PC-3 (cell line): ENCODE measurements around the gene DLG2.

Source experiments
- EZH2 ChIP-seq: fragments of 300-600 bp; sonication (generic); IDR thresholded peaks from one replicate; pipeline ENCODE4 v1.6.1; 2017; ENCODE audit warnings: antibody characterized with exemption, mild to moderate bottlenecking, low read length; ENCODE audit not compliant: unreplicated experiment
- TF ChIP-seq, protein P1 (sequence below): fragments of 300-600 bp; sonication (generic); conservative IDR thresholded peaks from 2 replicates; pipeline ENCODE4 v1.5.1; 2017; ENCODE audit warnings: antibody characterized with exemption, low read depth, mild to moderate bottlenecking, low read length

DNA sequence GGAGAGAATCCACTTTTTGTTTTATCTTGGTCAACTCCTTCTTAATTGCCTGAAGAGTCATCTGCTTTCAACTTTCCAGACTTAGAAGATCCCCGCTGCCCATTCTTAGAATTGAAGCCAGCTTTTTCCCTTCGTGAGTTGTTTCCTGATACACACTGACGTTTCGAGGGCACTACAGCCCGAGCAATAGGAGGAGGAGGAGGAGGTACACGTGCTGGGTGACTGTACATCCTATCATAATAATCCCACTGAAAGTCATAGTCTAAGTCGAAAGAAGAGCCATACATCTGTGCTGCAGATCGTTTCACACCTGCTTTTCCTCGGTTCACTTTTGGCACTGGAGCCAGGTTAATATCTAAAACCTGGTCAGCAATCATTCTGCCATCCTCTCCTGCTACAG, 606.1 kb downstream of the DLG2 start:
- TF ChIP-seq, protein P1, sequence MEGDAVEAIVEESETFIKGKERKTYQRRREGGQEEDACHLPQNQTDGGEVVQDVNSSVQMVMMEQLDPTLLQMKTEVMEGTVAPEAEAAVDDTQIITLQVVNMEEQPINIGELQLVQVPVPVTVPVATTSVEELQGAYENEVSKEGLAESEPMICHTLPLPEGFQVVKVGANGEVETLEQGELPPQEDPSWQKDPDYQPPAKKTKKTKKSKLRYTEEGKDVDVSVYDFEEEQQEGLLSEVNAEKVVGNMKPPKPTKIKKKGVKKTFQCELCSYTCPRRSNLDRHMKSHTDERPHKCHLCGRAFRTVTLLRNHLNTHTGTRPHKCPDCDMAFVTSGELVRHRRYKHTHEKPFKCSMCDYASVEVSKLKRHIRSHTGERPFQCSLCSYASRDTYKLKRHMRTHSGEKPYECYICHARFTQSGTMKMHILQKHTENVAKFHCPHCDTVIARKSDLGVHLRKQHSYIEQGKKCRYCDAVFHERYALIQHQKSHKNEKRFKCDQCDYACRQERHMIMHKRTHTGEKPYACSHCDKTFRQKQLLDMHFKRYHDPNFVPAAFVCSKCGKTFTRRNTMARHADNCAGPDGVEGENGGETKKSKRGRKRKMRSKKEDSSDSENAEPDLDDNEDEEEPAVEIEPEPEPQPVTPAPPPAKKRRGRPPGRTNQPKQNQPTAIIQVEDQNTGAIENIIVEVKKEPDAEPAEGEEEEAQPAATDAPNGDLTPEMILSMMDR, result no peak
- TF ChIP-seq EZH2, result no peak
